NK-92 (cell line): Measurements from ENCODE around the gene TNIK.
"Not testable (repeated sequence)": the region's sequence is repeated elsewhere in the genome, so short reads cannot be mapped to it uniquely, and the experiment has no call there.

Source experiments
- DNase-seq: peaks from one replicate; lab custom pipeline; 2025; ENCODE audit not compliant: unreplicated experiment; lab: John Stamatoyannopoulos, UW

The TNIK gene

DNA sequence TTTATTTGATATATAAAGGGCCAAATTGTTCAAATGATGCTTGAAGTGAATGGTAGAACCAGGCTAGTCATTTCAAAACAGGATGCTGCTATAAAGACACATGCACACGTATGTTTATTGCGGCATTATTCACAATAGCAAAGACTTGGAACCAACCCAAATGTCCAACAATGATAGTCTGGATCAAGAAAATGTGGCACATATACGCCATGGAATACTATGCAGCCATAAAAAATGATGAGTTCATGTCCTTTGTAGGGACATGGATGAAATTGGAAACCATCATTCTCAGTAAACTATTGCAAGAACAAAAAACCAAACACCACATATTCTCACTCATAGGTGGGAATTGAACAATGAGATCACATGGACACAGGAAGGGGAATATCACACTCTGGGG is 172.4 kb downstream of the TNIK start:
- DNase-seq = not testable (repeated sequence)

DNA sequence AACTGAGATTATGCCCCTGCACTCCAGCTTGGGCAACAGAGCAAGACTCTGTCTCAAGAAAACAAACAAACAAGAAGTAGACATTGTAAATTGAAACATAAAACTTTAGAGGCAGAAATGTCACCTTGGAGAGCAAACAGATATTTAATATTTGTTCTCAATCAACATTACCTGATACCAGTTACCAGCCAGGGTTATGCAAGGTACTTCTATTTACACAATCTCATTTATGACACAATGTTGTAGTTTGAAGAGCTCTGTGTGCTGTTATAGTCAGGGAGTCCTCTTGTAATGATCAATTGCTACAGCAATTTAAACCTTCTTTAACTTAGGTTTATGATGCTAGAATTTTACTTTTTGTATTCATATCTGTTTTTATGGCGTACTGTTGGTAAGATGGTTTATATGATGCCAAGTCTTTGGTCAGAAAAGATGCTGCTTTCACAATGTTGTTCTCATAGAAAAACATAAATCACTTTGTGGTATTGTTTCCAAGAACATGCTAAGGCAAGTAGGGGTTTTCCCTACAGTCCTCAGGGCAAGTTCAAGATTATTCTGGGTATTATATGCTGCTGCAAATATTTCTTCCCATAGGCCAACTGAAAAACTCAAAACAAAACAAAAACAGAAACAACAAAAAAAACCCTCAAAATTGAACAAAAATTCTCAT is 173.5 kb downstream of the TNIK start:
- DNase-seq = no peak

DNA sequence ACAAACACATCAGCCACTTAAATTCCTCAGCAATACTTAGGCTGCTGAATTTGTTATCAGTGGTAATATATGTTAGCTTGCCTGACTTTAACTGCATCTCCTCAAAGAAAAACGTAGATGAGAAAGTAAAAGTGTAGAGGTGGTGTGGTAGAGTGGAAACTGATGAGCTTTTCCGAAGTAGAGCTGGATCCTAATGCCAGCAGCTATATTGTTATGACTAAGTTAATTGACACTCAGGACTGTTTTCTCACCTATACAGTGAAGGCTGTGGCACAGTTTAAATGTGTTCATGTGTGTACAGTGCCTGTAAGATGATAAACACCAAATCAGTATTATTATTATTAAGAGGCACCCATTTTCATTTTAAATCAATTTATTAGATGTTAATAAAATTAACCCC is 174.9 kb downstream of the TNIK start:
- DNase-seq = no peak

DNA sequence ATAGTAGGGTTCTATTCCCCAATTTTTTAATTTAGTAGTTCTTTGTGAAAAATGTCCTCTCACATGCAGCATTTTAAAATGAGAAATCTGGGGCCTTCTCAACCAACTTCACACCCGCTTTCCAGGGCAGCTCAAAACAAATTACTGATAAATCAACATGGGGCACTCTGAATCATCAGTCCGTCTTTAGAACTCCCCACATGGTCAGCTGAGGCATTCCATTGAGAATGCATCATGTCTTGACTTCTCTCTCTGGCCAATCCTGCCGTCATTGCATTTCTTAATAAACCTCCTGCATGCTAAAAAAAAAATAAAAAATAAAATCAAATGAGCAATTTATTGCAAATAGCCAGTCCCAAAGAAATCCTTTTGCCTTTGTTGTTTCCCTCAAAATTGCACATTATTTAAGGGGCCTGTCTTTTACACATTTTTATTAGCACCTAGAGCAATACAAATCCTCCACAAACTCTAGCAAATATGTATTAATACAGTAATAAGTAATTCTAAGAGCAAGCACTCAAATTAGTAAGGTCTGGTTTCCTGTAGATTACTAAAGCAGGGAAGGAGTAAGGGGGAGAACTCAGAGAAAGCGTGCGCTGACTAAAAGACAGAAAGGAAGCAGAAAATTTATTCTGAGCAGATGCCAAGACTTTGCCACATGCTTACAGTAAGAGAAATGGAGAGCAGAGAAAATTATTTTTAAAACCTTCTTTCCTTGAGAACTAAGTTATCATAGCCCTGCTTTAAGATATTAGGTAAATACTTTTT is 175.7 kb downstream of the TNIK start:
- no peak for DNase-seq

DNA sequence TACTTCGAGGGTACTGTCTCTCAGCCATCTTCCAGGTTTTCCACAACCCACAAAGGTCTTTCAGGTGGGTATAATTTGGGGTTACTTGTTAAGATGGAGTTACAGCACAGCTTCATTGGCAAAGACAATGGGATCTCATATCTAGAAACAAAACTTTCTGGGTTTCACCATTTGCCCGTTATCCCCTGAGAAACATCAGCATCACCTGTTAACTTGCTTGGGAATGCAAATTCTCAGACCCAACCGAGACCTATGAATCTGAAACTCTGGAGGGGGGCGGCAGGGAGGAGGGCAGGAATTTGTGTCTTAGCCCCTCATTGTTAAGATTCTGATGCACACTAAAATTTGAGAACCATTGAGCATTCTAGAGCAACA is 176.4 kb downstream of the TNIK start:
- DNase-seq = no peak

DNA sequence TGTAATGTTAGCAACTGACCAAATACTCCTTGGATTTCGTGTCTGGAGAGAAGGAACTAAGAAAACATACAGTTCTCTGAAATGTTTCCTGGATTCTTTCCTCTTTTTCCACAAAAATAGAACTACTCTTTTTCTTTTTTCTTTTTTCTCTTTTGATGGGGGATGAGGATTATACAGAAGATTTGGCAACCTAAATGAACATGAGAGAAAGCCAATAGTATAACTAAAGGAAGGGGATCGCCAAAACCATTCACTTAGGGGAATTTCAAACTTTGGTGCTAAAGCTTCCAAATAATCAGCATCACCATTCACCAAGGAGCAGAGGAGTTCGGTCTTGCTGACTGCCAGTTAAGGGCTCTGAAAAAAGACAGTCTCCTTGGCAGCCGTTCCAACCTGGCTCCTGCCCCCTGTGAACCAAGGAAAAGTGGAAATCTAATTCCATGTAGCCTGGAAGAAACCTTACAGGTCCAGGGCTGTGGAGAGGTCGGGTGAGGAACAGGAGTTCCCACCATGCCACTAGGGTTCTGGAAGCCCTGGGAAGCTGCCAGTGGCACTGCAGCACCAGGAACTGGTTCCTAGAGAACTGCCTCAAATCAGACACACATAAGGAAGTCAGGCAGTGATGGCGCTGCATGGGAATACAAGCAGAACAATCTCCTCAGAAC is 176.9 kb downstream of the TNIK start:
- DNase-seq = no peak

DNA sequence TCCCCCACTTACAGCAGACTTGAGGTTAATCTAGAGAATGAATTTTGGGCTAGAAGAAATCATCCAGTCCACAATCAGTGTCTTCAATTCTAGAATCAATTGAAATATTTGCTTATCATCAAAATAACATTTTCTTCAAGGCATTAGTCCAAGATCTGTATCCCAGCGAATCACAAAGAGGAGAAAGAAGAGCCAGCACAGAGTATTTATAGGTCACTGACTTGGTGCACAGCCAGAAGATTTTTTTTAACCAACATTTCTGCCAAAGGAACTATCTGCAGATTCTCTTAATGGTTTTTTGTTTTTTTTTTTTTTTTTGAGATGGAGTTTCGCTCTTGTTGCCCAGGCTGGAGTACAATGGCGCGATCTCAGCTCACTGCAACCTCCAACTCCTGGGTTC is 178.2 kb downstream of the TNIK start:
- DNase-seq = no peak

DNA sequence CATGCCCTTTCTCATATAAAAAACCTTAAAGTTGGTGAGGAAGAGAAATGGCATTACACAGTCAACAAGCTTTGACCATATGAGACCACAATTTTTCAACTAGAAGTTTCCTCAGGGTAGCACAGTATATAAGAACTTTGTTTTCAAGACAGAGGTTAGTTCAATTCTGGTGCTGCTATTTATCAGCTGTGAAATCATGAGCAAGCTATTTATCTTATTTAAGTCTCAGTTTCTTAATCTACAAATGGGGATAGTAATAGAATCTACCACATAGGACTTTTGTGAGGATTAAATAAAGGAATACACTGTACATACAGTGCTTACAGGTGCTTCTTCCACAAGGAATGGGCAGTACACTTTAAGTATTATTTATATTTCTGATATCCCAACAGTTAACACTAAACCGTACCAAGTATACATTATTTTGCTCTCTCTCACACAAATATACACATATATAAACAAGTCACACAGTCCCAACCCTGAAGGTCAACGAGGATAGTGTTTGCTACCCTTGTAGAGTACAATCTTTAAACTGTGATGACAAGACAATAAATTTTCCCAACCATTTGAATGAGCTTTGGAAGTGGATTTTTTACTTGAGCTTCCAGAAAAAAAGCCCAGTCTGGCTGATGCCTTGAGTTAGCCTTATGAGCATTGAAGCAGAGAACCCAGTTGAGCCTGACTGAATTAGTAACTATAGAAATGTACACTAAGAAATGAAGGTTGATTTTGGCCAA is 178.8 kb downstream of the TNIK start:
- DNase-seq = no peak

DNA sequence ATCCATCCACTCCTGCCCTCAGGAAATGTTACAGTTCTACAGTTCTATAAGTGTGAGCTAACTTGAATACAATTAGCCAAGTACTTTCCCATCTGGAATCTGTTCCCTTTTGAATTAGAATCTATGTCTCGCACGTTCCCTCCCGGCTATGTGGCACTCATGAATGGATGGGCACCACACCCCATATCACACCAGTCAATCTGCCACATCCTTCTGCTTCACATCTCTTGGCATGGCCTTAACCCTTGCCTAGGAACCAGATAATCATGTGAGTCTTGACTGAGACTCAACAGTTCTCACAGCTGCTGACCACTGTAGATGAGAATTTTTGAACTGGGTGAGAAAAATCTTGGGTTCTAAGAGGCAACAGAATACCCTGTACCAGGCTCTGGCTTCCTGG is 180.2 kb downstream of the TNIK start:
- no peak for DNase-seq

DNA sequence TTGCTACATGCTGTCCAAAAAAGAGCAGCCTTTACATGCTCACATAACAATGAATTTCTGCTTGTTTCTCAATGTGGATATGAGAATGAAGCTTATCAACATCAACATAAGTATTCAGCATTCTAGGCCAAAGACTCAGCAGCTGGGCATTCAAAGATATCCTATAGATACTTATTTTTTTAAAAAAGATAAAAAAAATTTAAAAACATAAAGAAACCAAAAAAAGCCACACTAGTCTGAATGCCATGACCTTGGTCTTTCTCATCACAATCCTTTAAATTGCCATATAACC is 182.0 kb downstream of the TNIK start:
- DNase-seq = no peak

DNA sequence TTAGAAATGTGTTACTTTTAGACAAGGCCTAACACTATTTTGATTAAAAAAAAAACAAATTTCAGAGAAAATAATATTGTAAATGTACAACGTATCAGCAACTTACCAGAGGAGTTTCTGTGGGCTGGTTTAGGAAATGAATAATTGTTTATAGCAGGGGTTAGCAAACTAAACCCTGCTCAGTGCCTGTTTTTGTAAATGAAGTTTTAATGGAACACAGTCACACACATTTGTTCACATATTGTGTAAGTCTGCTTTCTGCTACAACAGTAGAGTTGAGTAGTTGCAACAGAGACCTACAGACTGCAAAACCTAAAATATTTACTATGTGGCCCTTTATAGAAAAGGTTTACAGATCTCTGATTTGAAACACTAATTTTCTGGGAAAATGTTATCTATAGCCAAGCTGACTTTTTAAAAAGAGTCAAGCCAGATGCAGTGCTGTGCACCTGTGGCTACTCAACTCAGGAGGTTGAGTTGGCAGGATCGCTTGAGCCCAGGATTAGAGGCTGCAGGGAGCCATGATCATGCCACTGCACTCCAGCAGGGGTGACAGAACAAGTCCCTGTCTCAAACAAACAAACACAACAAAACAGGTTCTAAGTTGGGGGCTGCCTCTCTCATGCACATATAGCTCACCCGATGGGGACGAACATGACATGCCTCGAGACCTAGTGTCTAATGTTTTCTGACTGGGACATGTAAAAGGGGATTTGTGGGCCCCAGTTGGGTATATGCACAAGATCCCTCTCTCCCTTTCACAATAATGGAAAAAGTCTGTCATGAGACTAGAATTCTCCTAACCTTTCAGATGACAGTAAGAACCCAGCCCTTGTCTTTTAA is 182.5 kb downstream of the TNIK start:
- no peak for DNase-seq

DNA sequence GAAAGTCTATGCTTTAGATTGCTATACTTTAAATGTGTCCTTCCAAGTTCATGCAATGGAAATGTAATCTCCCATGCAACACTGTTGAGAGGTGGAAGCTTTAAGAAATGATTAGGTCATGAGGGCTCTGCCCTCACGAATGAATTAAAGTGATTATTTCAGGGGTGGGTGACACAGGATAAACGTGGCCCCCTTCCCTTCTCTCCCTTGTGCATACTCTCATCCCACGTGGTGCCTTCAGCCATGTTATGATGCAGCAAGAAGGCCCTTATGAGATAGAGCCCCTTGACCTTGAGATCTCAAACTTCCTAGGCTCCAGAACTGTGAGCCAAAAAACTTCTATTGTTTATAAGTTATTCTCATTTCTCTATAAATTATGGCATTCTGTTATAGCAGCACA is 183.3 kb downstream of the TNIK start:
- no peak for DNase-seq

DNA sequence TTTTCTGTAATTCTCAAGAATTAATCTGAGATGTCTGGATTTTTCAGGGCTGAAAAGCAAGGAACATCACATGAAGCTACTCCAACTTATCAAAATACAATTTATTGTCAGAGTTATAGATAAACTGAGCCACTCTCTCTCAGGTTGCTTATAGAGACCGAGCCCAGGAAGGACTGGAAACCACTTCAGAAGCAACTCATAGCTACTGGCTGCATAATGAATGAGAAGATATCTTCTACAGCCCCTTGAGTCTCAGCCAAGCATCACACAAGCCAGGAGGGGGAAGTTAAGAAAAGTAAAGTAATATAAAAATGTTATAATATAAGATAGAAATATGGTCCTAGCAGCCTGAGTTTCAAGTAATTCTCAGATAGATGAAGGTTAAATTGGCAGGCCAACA is 186.0 kb downstream of the TNIK start:
- no peak for DNase-seq

DNA sequence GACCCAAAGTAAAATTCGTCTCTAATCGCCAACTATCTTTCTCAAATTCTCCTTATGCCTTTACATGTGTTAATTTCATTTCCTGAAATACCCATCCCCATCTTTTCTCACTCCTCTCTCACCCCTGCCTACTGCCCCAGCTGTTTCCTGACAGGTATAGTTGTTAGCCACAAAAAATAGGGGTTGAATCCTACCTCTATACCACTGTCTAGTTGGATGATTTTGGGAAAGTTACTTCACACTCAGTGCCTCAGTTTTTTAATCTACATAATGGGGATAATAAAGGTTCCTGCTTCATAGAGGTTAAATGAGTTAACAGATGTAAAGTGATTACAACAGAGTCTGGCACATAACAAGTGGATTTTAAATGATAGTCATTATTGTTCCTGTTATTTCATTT is 189.7 kb downstream of the TNIK start:
- DNase-seq = no peak

DNA sequence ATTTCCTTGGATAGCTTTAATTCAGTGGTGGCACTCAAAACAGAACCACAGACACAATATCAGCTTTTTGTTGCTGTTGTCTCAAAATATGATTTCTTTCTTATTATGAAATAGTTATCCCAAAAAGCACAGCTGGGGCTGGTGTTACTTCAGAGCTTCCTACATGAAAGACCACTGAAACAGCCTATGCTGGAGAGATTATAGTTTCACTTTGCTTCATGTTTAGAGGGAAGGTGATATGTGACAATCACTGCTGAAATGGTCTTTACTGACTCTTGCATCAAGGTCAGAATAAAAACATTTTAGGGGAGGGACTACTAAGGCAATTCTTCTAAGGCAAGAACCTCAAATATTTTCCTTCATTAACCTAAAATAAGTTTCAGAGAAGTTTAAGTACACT is 190.7 kb downstream of the TNIK start:
- no peak for DNase-seq

DNA sequence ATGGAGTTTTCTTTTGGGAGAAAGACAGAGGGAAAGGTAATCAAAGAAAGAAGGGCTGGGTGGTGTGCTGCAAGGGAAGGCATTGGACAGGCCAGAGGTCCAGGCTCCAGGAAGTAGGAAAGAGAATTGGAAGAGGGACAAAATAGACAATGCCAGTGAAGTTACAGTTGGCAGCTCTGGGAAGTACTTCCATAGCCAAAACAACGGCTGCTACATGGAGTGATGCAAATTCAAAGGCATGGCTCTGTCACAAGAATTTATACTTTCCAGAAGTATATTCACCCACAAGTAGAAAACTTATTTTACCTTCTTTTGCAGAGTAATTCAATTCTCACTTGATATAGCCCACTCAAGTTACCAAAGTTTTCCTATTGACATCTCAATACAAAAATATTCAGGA is 191.5 kb downstream of the TNIK start:
- DNase-seq = no peak

DNA sequence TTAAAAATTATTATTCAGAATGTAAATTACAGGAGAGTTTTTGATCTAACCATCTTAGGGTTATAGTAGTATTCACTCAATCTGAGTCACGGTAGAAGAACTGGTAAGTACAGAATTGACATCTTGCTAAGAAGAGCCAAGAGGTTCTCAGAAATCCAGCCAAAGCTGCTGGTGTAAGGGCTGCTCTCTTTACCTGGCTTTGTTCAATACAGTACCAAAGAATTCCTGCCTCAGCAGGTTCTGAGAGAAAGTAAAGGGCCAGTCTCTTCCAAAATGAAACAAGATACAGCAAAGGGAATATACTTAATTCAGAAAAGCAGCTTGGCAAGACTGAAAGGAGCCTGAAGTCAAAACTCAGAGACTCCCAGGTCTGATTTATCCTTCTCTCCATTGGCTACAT is 193.1 kb downstream of the TNIK start:
- DNase-seq = no peak

DNA sequence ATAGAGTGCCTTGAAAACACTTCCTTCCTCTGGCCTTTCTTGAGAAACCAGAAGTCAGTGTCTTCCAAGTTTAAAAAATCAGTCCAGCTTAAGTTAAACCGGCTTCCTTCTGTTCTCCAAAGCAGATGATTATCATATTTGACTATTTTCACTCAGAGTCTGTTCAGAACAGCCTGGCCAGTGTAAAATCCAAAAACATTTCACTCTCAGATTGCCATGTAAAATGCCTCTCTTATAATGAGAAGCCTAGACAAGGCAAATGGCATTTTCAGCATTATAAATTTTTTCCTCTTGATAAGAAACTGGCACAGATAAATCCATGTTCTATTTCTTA is 193.5 kb downstream of the TNIK start:
- no peak for DNase-seq

DNA sequence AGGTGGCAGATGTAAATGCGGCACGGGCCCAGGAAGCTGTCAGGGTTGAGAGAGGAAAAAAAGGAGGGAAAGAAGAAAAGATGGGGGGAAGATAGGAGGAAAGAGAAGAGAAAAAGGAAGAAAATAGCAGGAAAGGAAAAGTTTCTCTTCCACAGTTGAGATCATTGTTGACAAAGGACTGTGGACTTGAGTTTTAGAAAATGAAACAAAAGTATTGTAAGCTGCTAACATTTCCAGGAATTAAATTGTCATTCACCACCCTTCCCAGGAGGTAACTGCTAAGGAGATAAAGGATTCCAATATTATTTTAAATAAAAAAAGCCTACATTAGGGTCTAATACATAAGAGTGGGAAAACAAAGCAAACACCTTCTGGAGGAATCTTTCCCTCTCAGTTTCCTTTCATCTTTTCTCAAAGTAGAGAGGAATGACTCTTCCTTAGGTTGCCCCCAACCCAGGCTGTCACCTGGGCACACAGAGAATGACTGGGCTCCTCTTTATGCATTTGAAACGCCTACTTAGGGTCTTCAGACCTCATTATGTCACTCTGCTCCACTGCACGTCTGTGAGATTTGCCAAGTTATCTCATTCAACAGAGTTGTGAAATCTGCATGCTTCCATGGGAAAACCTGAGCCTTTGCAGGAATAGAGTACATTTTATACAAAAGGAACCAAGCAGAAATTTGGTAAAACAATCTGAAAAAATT is 194.0 kb downstream of the TNIK start:
- DNase-seq = no peak

DNA sequence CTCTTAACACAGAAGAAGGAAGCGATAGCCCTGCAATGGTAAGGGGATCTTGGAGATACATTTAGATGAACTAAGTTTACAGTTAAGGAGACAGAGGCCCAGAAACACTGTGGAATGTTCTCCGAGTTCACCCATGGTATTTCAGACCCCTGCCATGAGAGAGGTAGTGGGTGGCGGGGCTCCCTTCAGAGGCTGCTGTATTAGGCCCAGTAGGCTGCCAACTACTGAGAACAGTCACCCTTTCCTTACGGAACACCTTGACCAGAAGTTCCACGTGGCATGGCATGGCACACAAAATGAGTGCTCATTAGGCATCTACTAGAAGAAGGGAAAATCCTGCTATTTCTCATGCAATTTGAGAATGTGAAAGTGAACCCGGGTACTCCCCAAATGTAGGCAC is 195.4 kb downstream of the TNIK start:
- DNase-seq = no peak

DNA sequence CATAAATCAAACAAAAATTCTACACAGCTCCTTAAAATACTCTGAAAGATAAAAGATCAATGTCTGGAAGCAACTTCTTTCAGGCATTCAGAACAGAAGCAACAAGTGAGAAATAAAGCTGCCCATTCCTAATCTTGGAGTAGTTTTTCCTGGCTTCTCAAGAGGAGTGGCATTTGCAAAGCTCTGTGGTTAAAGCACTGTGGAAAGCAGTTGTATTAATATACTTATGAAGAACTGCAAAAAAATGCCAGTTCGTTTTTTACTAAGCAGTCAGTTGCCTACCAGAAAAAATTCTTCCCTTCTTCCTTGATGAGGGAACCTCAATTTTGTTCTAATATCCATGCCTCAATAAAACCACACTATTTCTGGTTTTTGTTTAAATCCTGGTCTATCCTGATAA is 197.8 kb downstream of the TNIK start:
- DNase-seq = no peak
